GM15510 (cell line): ENCODE data around the gene RIOK3.

ENCODE experiments used
- POLR2A ChIP-seq: IDR thresholded peaks from 3 replicates; pipeline ENCODE4 v1.6.1; 2011; ENCODE audit warnings: borderline replicate concordance; ENCODE audit not compliant: insufficient read length; ENCODE audit errors: extremely low read depth

The RIOK3 gene

GRCh38 chr18:23528580-23529472 lies 75.7 kb downstream of the RIOK3 start:
- TF ChIP-seq POLR2A: no peak

GRCh38 chr18:23529604-23530003 lies 76.5 kb downstream of the RIOK3 start:
- TF ChIP-seq POLR2A: no peak

- TF ChIP-seq POLR2A: no peak
Measured at GRCh38 chr18:23530195-23530594, 77.1 kb downstream of the RIOK3 start.

GRCh38 chr18:23531912-23532311 lies 78.8 kb downstream of the RIOK3 start:
- no peak for TF ChIP-seq POLR2A
